Measurements from ENCODE around the gene GINM1.
A peak's percentile ranks its signal among the peaks of the same experiment; 100 is the strongest.

Gene GINM1

GRCh38 chr6:149593408-149593807 is 27.2 kb downstream of the GINM1 start:
- DNase-seq: no peak

GRCh38 chr6:149600508-149600907 is 34.3 kb downstream of the GINM1 start:
- no peak for DNase-seq

GRCh38 chr6:149608381-149608982 is 42.3 kb downstream of the GINM1 start:
- DNase-seq: no peak

- DNase-seq: peak; percentile 27
These were observed 48.2 kb downstream of the GINM1 start for GRCh38 chr6:149614337-149614736.

GRCh38 chr6:149615805-149616204 is 49.6 kb downstream of the GINM1 start:
- DNase-seq: no peak

- DNase-seq: no peak
These were observed 61.5 kb downstream of the GINM1 start for GRCh38 chr6:149627672-149628071.

- no peak for DNase-seq
These were observed 62.8 kb downstream of the GINM1 start for GRCh38 chr6:149628875-149629510.

GRCh38 chr6:149634315-149634714 is 68.1 kb downstream of the GINM1 start:
- DNase-seq: no peak

GRCh38 chr6:149636124-149636523 is 69.9 kb downstream of the GINM1 start:
- DNase-seq: peak; percentile 49

Data from fibroblast of skin of abdomen (primary cell).